ENCODE results near the gene MT1E.

Gene MT1E

GRCh38 chr16:56636616-56637413 lies 11.2 kb downstream of the MT1E start:
- WGBS, 2 experiments (ENCODE audit: insufficient coverage in 2 of 2) = 15 to 28% methylated on average over 5 to 7 of the region's 9 CpGs
- H3K36me3 ChIP-seq (ENCODE audit: control insufficient read depth, insufficient read depth, low read length) = no peaks in the 10 kb centered on the region
- H3K9me3 ChIP-seq (ENCODE audit: control insufficient read depth, low read length) = no peaks in the 10 kb centered on the region
- no peak overlapping the region for H3K27ac ChIP-seq (ENCODE audit: low read depth, low read length, severe bottlenecking)
- no peak overlapping the region for H3K4me3 ChIP-seq (ENCODE audit: extremely low read depth, insufficient read depth, low read length, poor library complexity, severe bottlenecking)
- H3K4me1 ChIP-seq (ENCODE audit: control insufficient read depth, insufficient read depth, low read length, poor library complexity, severe bottlenecking) = peaks cover 11% of the 10 kb centered on the region

- WGBS, 2 experiments (ENCODE audit: insufficient coverage in 2 of 2) = 2% methylated on average over 56 to 62 of the region's 68 CpGs
- Histone ChIP-seq H3K27ac (ENCODE audit: low read depth, low read length, severe bottlenecking) (no peak within 1 kb of the TSS), H3K4me1 (ENCODE audit: control insufficient read depth, insufficient read depth, low read length, poor library complexity, severe bottlenecking) (peaks cover 7% of the 10 kb centered on the region), H3K36me3 (ENCODE audit: control insufficient read depth, insufficient read depth, low read length) (no peaks in the 10 kb centered on the region), H3K9me3 (ENCODE audit: control insufficient read depth, low read length) (no peaks in the 10 kb centered on the region), H3K4me3 (ENCODE audit: extremely low read depth, insufficient read depth, low read length, poor library complexity, severe bottlenecking) (peak within 1 kb of the TSS; percentile 26)
Measured at GRCh38 chr16:56637814-56638750, 12.5 kb downstream of the MT1E start, which contains the start of gene MT1A. MT1A (plus strand) TSS chr16:56638666; CDS start chr16:56638739, 73 bp downstream.

GRCh38 chr16:56639045-56639444 lies 13.5 kb downstream of the MT1E start:
- Histone ChIP-seq H3K36me3 (ENCODE audit: control insufficient read depth, insufficient read depth, low read length) (no peaks in the 10 kb centered on the region), H3K9me3 (ENCODE audit: control insufficient read depth, low read length) (no peaks in the 10 kb centered on the region), H3K4me3 (ENCODE audit: extremely low read depth, insufficient read depth, low read length, poor library complexity, severe bottlenecking) (no peak overlapping the region), H3K27ac (ENCODE audit: low read depth, low read length, severe bottlenecking) (no peak overlapping the region), H3K4me1 (ENCODE audit: control insufficient read depth, insufficient read depth, low read length, poor library complexity, severe bottlenecking) (peaks cover 7% of the 10 kb centered on the region)
- WGBS, 2 experiments (ENCODE audit: insufficient coverage in 2 of 2) = 100% methylated on average over 1 of the region's 1 CpG; no CpG with 5 or more reads in 1 of the 2 experiments

GRCh38 chr16:56640076-56640475 lies 14.5 kb downstream of the MT1E start:
- no CpG with 5 or more reads among the region's 1 CpG for WGBS, 2 experiments (ENCODE audit: insufficient coverage in 2 of 2)
- H3K4me1 ChIP-seq (ENCODE audit: control insufficient read depth, insufficient read depth, low read length, poor library complexity, severe bottlenecking) = peaks cover 3% of the 10 kb centered on the region
- no peaks in the 10 kb centered on the region for H3K36me3 ChIP-seq (ENCODE audit: control insufficient read depth, insufficient read depth, low read length)
- no peak overlapping the region for H3K4me3 ChIP-seq (ENCODE audit: extremely low read depth, insufficient read depth, low read length, poor library complexity, severe bottlenecking)
- no peak overlapping the region for H3K27ac ChIP-seq (ENCODE audit: low read depth, low read length, severe bottlenecking)
- H3K9me3 ChIP-seq (ENCODE audit: control insufficient read depth, low read length) = no peaks in the 10 kb centered on the region

- 94 to 100% methylated on average over 1 to 2 of the region's 2 CpGs for WGBS, 2 experiments (ENCODE audit: insufficient coverage in 2 of 2)
- H3K36me3 ChIP-seq (ENCODE audit: control insufficient read depth, insufficient read depth, low read length) = no peaks in the 10 kb centered on the region
- no peak overlapping the region for H3K27ac ChIP-seq (ENCODE audit: low read depth, low read length, severe bottlenecking)
- H3K4me1 ChIP-seq (ENCODE audit: control insufficient read depth, insufficient read depth, low read length, poor library complexity, severe bottlenecking) = no peaks in the 10 kb centered on the region
- no peaks in the 10 kb centered on the region for H3K9me3 ChIP-seq (ENCODE audit: control insufficient read depth, low read length)
- no peak overlapping the region for H3K4me3 ChIP-seq (ENCODE audit: extremely low read depth, insufficient read depth, low read length, poor library complexity, severe bottlenecking)
Measured at GRCh38 chr16:56641166-56641565, 15.6 kb downstream of the MT1E start.

GRCh38 chr16:56643080-56643778 lies 17.6 kb downstream of the MT1E start:
- no peaks in the 10 kb centered on the region for H3K4me1 ChIP-seq (ENCODE audit: control insufficient read depth, insufficient read depth, low read length, poor library complexity, severe bottlenecking)
- no peak overlapping the region for H3K27ac ChIP-seq (ENCODE audit: low read depth, low read length, severe bottlenecking)
- no peaks in the 10 kb centered on the region for H3K36me3 ChIP-seq (ENCODE audit: control insufficient read depth, insufficient read depth, low read length)
- H3K4me3 ChIP-seq (ENCODE audit: extremely low read depth, insufficient read depth, low read length, poor library complexity, severe bottlenecking) = peak overlapping the region; percentile 8
- 5 to 7% methylated on average over 38 to 41 of the region's 42 CpGs for WGBS, 2 experiments (ENCODE audit: insufficient coverage in 2 of 2)
- no peaks in the 10 kb centered on the region for H3K9me3 ChIP-seq (ENCODE audit: control insufficient read depth, low read length)

- no peaks in the 10 kb centered on the region for H3K36me3 ChIP-seq (ENCODE audit: control insufficient read depth, insufficient read depth, low read length)
- WGBS, 2 experiments (ENCODE audit: insufficient coverage in 2 of 2) = 33 to 57% methylated on average over 4 to 5 of the region's 5 CpGs
- no peak overlapping the region for H3K27ac ChIP-seq (ENCODE audit: low read depth, low read length, severe bottlenecking)
- H3K4me3 ChIP-seq (ENCODE audit: extremely low read depth, insufficient read depth, low read length, poor library complexity, severe bottlenecking) = no peak overlapping the region
- H3K9me3 ChIP-seq (ENCODE audit: control insufficient read depth, low read length) = no peaks in the 10 kb centered on the region
- H3K4me1 ChIP-seq (ENCODE audit: control insufficient read depth, insufficient read depth, low read length, poor library complexity, severe bottlenecking) = no peaks in the 10 kb centered on the region
Measured at GRCh38 chr16:56643833-56644232, 18.3 kb downstream of the MT1E start.

GRCh38 chr16:56645311-56645710 lies 19.7 kb downstream of the MT1E start:
- Histone ChIP-seq H3K4me1 (ENCODE audit: control insufficient read depth, insufficient read depth, low read length, poor library complexity, severe bottlenecking) (no peaks in the 10 kb centered on the region), H3K4me3 (ENCODE audit: extremely low read depth, insufficient read depth, low read length, poor library complexity, severe bottlenecking) (no peak overlapping the region), H3K27ac (ENCODE audit: low read depth, low read length, severe bottlenecking) (no peak overlapping the region), H3K9me3 (ENCODE audit: control insufficient read depth, low read length) (no peaks in the 10 kb centered on the region), H3K36me3 (ENCODE audit: control insufficient read depth, insufficient read depth, low read length) (no peaks in the 10 kb centered on the region)
- WGBS, 2 experiments (ENCODE audit: insufficient coverage in 2 of 2) = 33 to 86% methylated on average over 1 of the region's 1 CpG

GRCh38 chr16:56645838-56646237 lies 20.3 kb downstream of the MT1E start:
- H3K4me1 ChIP-seq (ENCODE audit: control insufficient read depth, insufficient read depth, low read length, poor library complexity, severe bottlenecking) = no peaks in the 10 kb centered on the region
- H3K36me3 ChIP-seq (ENCODE audit: control insufficient read depth, insufficient read depth, low read length) = no peaks in the 10 kb centered on the region
- no peaks in the 10 kb centered on the region for H3K9me3 ChIP-seq (ENCODE audit: control insufficient read depth, low read length)
- WGBS, 2 experiments (ENCODE audit: insufficient coverage in 2 of 2) = no CpG with 5 or more reads among the region's 1 CpG
- no peak overlapping the region for H3K27ac ChIP-seq (ENCODE audit: low read depth, low read length, severe bottlenecking)
- H3K4me3 ChIP-seq (ENCODE audit: extremely low read depth, insufficient read depth, low read length, poor library complexity, severe bottlenecking) = no peak overlapping the region

GRCh38 chr16:56647641-56648431 lies 22.3 kb downstream of the MT1E start:
- H3K4me3 ChIP-seq (ENCODE audit: extremely low read depth, insufficient read depth, low read length, poor library complexity, severe bottlenecking) = no peak overlapping the region
- no peak overlapping the region for H3K27ac ChIP-seq (ENCODE audit: low read depth, low read length, severe bottlenecking)
- no peaks in the 10 kb centered on the region for H3K4me1 ChIP-seq (ENCODE audit: control insufficient read depth, insufficient read depth, low read length, poor library complexity, severe bottlenecking)
- H3K36me3 ChIP-seq (ENCODE audit: control insufficient read depth, insufficient read depth, low read length) = no peaks in the 10 kb centered on the region
- H3K9me3 ChIP-seq (ENCODE audit: control insufficient read depth, low read length) = no peaks in the 10 kb centered on the region
- WGBS, 2 experiments (ENCODE audit: insufficient coverage in 2 of 2) = 38 to 48% methylated on average over 29 to 31 of the region's 33 CpGs
